ENCODE results near the gene ZNF513.
A peak's percentile ranks its signal among the peaks of the same experiment; 100 is the strongest.

- TF ChIP-seq, protein P1, sequence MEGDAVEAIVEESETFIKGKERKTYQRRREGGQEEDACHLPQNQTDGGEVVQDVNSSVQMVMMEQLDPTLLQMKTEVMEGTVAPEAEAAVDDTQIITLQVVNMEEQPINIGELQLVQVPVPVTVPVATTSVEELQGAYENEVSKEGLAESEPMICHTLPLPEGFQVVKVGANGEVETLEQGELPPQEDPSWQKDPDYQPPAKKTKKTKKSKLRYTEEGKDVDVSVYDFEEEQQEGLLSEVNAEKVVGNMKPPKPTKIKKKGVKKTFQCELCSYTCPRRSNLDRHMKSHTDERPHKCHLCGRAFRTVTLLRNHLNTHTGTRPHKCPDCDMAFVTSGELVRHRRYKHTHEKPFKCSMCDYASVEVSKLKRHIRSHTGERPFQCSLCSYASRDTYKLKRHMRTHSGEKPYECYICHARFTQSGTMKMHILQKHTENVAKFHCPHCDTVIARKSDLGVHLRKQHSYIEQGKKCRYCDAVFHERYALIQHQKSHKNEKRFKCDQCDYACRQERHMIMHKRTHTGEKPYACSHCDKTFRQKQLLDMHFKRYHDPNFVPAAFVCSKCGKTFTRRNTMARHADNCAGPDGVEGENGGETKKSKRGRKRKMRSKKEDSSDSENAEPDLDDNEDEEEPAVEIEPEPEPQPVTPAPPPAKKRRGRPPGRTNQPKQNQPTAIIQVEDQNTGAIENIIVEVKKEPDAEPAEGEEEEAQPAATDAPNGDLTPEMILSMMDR (IDR thresholded peaks at IDR 0.05; ENCODE audit: low read depth, low read length, poor library complexity, severe bottlenecking), result peak; percentile 82
- no peak for TF ChIP-seq EZH2phosphoT487 (IDR thresholded peaks at IDR 0.05; ENCODE audit: borderline replicate concordance, low read length)
Observed at GRCh38 chr2:27370026-27370815, 10.3 kb downstream of the ZNF513 start, which contains the start of the genes EIF2B4 and SNX17.
